GM19397 (cell line): ENCODE measurements around the gene XRCC6.
"Not testable (repeated sequence)": the region's sequence is repeated elsewhere in the genome, so short reads cannot be mapped to it uniquely, and the experiment has no call there.

Experiments used
- ATAC-seq: cut with Tn5 transposase; IDR thresholded peaks from one replicate; pipeline ENCODE4 v1.9.1; 2021; ENCODE audit warnings: mild to moderate bottlenecking, moderate library complexity; ENCODE audit not compliant: unreplicated experiment

XRCC6 gene

GRCh38 chr22:41598081-41598480 is 23.0 kb upstream of the XRCC6 start:
- no peak for ATAC-seq

GRCh38 chr22:41598891-41599635 is 22.0 kb upstream of the XRCC6 start:
- no peak for ATAC-seq

- no peak for ATAC-seq
These were observed 20.1 kb upstream of the XRCC6 start for GRCh38 chr22:41600976-41601375.

GRCh38 chr22:41603873-41604332 is 17.2 kb upstream of the XRCC6 start:
- no peak for ATAC-seq

DNA sequence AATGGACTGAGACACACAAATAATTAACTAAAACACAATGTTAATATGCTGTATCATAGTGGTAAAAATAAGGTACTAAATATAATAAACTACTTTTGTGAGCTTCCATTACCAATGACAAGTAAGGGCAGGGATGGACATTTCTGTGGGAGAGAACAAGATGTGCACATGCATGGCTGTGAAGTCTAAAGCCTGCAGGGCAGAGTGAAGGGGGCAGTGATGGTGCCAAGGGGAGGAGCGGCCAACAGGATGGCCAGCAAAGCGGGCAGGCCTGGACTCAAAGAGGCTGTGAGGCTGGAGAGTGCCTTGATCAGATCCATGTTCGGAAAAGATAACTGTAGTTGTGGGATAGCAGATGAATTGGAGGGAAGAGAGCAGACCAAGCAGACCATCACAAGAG is 12.7 kb upstream of the XRCC6 start:
- no peak for ATAC-seq

GRCh38 chr22:41612603-41613306 is 8.3 kb upstream of the XRCC6 start:
- no peak for ATAC-seq

DNA sequence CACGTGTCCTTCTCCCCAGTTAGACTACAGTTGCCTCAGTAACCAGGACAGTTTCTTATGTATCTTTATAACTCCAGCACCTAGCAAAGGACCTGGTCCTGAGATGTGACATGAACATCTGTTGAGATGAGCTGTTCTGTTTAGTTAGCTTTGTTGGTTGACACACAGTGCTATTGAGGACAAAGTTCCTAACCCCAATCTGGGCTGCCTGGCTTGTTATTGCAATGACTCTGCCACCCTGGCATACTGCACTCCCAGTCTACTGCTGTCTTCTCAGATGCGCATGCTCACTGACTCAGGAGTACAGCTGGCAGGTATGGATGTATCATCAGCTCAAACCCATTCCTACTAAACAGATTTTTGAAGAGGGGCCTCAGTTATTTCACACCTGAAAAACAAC is 7.6 kb upstream of the XRCC6 start:
- no peak for ATAC-seq

DNA sequence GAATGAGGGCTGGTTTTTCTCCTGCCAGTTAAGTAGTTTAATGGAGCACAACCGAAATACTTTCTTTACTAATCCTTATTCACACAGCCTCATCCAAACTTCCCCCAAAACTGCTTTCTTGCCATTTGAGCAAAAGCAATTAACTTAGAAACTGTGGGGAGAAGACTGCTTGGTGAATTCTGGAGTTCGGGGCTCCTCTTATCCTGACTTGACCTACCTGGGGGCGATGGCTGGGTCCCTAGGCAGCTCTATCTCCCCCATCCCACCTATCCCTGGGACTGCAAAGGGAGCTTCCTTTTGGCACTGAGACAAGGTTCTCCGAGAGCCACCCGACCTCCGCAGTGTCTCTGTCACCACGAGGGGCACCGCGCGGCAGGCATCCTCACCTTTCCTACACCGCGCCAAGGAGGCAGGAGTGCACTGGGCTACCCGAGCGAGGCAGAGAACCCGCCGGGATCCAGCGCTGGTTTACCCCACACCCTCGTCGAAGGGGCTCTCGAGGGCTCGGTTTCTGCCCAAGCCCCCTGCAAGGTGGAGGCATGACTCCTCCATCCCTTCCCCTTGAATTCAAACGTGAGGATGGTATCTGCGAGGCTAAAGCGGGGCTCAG is 1.0 kb upstream of the XRCC6 start:
- ATAC-seq = no peak

DNA sequence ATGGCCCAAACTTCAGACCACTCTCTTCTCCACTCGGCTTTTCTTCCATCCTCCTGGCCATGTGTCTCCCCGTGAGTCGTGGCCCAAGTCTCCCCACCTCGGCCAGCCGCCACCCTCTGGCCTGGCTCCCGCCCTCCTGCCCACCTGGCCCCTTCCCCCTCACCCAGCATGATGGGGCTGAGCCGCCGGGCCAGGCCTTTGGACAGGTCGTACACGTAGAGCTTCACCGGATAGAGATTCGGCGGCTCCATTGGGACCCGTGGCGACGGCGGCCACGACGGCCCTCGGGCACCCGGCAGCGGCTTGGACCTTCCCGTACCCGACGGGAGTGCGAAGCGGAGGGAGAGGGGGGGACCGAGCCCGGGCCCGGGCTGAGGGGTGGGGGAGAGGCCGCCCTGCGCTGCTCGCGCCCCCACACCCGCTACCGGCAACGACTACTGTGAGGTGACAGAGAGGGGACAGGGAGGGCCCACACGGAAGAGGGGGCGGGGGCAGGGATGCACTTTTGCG is 451 bp upstream of the XRCC6 start, which contains the start of gene DESI1:
TSS of gene DESI1 (minus strand) at position 455 of the 510 bp plus-strand sequence. CDS start at position 251, 204 bp downstream.
- peak; percentile 16 for ATAC-seq

DNA sequence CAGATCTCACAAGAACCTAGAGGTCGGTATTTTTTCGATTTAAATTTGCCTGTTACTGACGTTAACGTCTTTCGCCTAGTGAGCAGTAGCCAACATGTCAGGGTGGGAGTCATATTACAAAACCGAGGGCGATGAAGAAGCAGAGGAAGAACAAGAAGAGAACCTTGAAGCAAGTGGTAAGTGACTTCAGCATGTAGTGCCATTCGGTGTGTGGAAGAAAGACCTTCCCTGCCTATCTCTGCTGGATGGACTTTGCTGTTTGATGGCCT is 750 bp downstream of the XRCC6 start:
- no peak for ATAC-seq

GRCh38 chr22:41625577-41625976 is 4.5 kb downstream of the XRCC6 start:
- ATAC-seq = no peak

DNA sequence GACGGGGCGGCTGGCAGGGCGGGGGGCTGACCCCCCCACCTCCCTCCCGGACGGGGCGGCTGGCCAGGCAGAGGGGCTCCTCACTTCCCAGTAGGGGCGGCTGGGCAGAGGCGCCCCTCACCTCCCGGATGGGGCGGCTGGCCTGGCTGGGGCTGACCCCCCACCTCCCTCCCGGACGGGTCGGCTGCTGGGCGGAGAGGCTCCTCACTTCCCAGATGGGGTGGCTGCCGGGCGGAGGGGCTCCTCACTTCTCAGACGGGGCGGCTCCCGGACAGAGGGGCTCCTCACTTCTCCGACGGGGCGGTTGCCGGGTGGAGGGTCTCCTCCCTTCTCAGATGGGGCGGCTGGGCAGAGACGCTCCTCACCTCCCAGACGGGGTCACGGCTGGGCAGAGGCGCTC is 10.0 kb downstream of the XRCC6 start:
- ATAC-seq = not testable (repeated sequence)

DNA sequence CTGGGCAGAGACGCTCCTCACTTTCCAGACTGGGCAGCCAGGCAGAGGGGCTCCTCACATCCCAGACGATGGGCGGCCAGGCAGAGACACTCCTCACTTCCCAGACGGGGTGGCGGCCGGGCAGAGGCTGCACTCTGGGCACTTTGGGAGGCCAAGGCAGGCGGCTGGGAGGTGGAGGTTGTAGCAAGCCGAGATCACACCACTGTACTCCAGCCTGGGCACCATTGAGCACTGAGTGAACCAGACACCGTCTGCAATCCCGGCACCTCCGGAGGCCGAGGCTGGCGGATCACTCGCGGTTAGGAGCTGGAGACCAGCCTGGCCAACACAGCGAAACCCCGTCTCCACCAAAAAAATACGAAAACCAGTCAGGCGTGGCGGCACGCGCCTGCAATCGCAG is 10.5 kb downstream of the XRCC6 start:
- ATAC-seq = not testable (repeated sequence)

DNA sequence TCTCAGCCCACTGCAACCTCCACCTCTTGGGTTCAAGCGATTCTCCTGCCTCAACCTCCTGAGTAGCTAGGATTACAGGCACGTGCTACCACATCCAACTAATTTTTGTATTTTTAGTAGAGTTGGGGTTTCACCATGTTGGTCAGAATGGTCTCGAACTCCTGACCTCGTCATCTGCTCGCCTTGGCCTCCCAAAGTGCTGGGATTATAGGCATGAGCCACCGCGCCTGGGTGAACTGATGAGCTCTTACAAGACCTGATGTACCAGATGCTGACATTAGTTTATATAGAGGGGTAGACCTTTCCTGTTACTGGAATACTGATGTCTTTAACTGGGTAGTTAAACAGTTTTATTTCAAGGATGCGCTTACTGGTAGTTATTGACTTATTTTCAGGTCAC is 13.5 kb downstream of the XRCC6 start:
- ATAC-seq = not testable (repeated sequence)

GRCh38 chr22:41636467-41636866 is 15.4 kb downstream of the XRCC6 start:
- ATAC-seq = no peak

DNA sequence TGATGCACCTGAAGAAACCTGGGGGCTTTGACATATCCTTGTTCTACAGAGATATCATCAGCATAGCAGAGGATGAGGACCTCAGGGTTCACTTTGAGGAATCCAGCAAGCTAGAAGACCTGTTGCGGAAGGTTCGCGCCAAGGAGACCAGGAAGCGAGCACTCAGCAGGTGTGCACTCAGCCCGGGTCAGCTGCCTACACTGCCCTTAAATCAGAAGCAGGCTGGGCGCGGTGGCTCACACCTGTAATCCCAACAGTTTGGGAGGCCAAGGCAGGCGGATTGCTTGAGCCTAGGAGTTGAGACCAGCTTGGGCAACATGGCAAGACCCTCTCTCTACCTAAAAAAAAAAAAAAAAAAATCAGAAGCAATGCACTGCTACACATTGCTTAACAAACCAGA is 16.5 kb downstream of the XRCC6 start:
- ATAC-seq = not testable (repeated sequence)

- no peak for ATAC-seq
These were observed 17.0 kb downstream of the XRCC6 start for GRCh38 chr22:41638124-41638523.

- no peak for ATAC-seq
These were observed 17.7 kb downstream of the XRCC6 start for GRCh38 chr22:41638748-41639147.

DNA sequence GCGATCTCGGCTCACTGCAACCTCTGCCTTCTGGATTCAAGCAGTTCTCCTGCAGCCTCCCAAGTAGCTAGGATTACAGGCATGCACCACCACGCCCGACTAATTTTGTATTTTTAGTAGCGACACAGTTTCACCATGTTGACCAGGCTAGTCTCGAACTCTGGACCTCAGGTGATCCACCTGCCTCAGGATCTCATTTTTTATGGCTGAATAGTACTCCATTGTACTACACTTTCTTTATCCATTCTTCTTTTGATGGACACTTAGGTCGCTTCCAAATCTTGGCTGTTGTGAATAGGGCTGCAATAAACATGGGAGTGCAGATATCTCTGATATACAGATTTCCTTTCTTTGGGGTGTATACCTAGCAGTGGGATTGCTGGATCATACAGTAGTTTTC is 20.8 kb downstream of the XRCC6 start:
- ATAC-seq = no peak

DNA sequence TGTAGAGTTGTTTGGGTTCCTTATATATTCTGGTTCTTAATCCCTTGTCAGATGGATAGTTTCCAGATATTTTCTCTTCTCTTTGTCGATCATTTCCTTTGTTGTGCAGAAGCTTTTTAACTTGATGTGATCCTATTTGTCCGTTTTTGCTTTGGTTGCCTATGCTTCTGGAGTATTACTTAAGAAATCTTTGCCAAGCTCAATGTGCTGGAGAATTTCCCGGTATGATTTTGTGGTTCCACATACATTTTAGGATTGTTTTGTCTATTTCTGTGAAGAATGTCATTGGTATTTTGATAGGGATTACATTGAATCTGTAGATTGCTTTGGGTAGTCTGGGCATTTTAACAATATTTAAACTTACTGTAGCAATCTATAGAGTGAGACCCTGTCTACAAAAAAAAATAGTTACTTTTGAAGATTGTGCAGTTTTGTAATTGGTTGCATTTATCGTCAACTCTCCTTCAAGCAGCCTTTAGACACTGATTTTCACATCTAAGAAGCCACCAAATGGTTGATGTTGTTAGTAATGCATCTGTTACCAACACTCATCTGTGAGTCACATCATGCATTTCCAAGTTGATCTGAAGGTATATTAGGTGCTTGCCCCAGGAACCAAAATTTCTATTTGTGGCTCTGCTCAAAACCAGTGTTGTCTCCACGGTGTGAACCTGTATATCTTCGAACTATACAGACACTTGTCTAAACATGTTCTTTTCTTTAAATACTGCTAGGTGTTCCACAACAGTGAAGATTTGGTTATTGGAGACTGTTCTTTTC is 21.4 kb downstream of the XRCC6 start:
- ATAC-seq = no peak

DNA sequence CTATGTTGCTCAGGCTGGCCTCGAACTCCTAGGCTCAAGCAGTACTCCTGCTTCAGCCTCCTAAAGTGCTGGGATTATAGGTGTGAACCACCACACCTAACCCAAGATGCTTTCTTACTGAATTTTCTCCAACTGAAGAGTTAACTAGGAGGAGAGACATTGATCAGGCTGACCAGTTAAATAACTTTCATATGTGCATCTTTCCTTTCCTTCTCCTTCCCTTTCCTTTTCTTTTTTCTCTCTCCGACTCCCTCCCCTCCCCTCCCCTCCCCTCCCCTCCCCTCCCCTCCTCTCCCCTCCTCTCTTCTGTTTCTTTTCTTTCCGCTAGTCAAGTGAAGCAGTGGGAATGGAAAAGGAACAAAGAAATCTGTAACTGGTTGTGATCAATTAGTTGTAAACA is 26.7 kb downstream of the XRCC6 start:
- no peak for ATAC-seq
